GM18873 (cell line): ENCODE measurements around the gene FUCA1.
A peak's percentile ranks its signal among the peaks of the same experiment; 100 is the strongest.
"Not testable (repeated sequence)": the region's sequence is repeated elsewhere in the genome, so short reads cannot be mapped to it uniquely, and the experiment has no call there.

Experiments used
- ATAC-seq: cut with Tn5 transposase; IDR thresholded peaks from one replicate; pipeline ENCODE4 v1.9.1; 2021; ENCODE audit warnings: mild to moderate bottlenecking, moderate library complexity, moderate number of reproducible peaks; ENCODE audit not compliant: unreplicated experiment, low FRiP score

The FUCA1 gene

DNA sequence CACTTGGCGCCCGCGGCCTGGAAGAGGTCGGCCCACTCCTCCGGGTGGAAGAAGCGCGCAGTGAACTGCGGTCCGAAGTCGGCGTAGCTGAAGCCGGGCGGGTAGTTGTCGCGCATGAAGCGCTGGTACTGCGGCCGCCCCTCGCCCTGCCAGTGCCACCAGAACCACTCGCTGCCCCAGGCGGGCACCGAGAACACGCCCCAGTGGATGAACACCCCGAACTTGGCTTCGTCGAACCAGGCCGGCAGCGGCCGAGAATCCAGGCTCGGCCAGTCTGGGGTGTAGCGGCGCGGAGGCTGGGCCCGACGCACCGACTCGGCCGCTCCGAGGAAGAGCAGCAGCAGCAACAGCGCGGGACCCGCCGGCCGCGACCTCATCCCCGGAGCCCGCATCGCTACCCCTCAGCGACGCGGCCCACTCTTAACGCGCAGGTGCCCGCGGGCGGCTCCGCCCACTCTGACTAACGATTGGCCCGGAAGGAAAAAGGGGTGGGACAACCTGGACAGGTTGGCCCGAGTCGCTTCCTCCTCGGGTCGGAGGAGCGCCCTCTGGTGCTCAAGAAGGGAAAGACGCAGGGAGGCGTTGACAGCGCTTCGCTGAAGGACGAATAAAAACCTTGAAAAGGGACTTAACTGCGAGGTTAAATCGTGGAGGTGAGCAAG is at the start of gene FUCA1:
TSS of gene FUCA1 (minus strand) at position 396 of the 662 bp plus-strand sequence. CDS start at position 392, 4 bp downstream.
- peak; percentile 81 for ATAC-seq

DNA sequence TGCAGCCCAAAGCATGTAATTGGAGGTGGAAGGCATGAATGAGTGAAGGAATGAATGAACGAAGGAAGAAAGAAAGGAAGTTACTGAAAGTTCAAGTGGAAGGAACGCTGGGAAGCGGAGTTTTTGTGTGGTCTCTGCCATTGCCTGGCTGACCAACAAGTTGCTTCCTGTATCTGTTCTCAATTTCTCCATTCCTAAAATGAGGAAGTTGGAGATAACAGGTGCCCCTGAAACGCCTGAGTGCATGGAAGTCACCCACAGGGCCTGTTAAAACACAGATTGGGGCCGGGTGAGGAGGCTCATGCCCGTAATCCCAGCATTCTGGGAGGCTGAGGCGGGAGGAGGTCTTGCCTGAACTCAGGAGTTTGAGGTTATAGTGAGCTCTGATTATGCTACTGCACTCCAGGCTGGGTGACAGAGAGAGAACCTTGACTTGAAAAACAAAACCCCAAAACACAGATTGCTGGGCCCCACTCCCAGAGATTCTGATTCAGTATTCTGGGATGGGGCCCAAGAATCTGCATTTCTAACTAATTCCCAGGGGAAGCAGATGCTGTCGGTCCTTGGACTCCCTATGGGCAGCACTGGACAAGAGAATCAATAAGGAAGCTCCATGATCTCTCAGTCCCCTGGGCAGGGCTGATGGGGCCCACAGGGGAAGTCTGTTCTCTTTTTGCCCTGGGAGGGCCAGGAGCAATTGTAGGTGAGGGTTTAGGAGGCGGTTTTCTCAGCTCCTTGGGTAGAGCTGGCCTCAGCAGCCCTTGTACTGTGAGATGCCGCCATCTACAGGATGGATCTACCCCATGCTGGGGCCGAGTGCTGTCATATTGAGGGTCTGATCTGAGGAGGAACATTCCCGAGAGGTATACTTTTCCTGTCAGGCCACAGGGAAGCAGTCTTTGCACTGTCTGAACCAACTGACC is 48.4 kb upstream of the FUCA1 start:
- ATAC-seq = no peak

DNA sequence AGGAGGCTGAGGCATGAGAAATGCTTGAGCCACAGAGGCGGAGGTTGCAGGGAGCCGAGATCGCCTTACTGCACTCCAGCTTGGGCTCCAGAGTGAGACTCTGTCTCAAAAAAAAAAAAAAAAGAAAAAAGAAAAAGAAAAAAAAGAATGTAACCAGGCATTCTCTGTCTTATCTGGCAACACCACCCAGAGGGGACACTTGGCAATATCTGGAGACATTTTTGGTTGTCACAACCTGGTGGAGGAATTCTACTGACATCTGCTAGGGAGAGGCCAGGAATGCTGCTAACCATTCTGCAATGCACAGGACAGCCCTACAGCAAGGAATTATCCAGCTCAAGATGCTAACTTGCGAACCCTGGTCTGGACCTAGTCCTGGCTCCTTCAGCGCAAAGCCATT is 47.4 kb upstream of the FUCA1 start:
- ATAC-seq = no peak

DNA sequence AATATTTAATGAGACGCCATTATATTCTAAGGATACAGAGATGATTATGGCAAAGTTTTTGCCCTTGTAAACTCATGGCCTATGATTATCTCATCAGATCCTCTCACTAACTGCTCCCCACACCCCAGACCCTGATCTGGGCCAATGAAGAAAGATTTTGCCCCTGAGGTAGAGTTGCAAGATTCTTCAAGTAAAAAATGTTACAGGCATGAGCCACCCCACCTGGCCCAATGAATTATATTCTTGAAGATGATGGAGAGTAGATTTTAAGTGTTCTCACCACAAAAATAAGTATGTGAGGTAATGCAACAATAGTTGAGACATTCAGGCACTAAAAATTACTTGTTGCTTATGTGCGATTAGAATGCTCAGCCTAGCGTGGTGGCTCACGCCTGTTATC is 46.8 kb upstream of the FUCA1 start:
- no peak for ATAC-seq

DNA sequence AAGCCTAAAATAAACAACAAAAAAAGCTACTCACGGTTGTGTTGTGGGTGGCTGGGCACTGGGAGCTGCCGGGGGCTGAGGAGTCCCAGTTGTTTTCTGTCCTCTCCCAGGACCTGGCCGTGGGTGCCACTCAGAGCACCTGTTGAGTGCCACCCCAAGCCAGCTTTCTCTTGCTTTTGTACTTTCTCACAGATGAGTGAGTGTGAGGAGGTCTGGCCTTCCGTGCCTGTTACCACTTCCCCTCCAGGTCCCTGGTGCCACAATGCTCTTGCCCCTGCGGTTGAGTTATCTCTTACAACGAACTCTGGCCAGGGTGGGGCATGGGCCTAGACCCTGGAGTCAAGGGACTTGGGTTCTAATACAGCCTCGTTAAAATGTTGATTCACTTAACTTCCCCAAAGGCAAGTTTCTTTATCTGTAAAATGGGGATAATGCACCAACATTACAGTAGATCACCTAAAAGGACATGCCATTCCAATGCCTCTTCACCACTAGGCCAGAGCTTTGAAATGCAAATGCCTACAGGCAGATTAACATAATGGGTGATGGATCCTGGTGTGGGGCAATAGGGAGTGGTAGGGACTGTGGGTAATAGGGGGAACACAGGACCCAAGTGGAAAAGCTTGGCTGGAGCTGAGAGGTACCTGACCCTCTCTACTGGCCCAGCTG is 45.3 kb upstream of the FUCA1 start, which contains the start of gene CNR2:
TSS of gene CNR2 (minus strand) at position 151 of the 669 bp plus-strand sequence. CDS start 37,745 bp downstream, outside the sequence.
- ATAC-seq = no peak

DNA sequence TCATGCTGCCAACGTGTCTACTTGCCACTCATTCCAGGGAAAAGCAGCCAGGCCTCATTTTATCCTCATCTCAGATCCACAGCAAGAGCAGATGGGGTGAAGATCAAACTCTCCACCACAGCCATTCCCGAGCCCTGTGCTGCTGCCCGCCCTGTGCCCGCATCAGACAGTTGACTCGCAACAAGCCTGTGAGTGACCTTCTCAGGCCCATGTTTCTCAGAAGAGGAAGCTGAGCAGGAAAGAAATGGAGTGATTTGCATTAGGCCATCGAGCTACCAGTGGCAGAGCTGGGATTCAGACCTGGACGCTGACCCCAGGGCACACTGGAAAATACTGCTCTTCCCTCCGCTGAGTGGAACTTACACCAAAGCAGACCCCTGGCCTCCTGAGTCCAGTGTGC is 43.8 kb upstream of the FUCA1 start:
- ATAC-seq = no peak

DNA sequence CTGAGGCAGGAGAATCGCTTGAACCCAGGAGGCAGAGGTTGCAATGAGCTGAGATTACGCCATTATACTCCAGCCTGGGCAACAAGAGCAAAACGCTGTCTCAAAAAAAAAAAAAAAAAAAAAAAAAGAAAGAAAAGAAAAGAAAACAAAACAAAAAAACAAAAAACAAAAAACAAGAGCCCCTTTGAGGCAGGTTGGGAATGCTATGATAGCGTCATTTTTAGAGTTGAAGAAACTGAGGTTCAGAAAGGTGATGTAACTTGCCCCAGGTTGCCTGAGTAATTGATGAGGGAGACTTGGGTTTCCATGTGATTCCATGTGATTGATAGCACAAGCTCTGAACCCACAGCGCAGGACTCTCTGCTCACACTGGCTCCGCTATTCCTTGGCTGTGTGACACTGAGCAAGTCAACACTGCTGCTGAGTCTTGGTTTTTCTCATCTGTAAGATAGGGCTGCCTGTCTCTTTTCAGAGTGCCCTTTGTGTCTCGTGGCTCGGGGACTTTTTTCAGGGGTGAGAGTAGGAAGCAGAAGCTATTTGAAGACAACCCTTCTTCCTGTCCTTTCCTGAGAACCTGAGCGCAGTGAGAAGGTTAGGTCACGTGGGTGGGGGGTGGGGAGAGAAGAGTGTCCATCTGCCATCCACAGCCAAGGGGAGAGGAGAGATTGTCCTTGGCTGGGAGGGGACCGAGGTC is 42.6 kb upstream of the FUCA1 start:
- ATAC-seq = no peak

DNA sequence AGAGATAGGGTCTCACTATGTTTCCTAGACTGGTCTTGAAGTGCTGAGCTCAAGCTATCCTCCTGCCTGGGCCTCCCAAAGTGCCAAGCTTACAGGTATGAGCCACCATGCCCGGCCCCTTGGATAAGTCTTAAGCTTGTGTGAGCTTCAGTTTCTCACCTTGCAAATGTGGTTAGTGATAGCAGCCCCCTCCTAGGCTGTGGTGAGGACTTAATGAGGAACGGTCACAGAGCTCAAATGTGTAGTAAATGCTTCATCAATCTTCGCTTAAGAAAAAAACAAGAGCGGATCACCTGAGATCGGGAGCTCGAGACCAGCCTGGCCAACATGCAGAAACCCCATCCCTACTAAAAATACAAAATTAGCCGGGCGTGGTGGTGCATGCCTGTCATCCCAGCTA is 42.1 kb upstream of the FUCA1 start:
- no peak for ATAC-seq

DNA sequence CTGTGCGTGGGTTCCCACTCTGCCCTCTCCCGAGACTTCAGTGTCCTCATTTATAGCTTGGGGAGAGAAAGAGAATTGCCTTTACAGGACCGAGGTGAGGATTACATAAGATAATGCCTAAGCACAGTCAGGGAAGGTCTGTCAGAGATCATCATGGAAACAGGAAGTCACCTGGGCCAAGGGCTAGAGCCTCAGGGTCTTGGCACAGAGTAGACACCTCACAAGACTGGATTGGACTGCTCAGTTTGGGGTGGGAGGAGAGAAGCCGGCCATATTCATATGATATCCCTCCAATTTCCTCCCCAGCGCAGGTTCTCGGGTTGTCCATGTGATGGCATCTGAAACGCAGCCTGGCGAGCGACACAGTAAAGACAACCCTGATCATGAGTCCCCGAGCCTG is 41.3 kb upstream of the FUCA1 start:
- ATAC-seq = no peak

DNA sequence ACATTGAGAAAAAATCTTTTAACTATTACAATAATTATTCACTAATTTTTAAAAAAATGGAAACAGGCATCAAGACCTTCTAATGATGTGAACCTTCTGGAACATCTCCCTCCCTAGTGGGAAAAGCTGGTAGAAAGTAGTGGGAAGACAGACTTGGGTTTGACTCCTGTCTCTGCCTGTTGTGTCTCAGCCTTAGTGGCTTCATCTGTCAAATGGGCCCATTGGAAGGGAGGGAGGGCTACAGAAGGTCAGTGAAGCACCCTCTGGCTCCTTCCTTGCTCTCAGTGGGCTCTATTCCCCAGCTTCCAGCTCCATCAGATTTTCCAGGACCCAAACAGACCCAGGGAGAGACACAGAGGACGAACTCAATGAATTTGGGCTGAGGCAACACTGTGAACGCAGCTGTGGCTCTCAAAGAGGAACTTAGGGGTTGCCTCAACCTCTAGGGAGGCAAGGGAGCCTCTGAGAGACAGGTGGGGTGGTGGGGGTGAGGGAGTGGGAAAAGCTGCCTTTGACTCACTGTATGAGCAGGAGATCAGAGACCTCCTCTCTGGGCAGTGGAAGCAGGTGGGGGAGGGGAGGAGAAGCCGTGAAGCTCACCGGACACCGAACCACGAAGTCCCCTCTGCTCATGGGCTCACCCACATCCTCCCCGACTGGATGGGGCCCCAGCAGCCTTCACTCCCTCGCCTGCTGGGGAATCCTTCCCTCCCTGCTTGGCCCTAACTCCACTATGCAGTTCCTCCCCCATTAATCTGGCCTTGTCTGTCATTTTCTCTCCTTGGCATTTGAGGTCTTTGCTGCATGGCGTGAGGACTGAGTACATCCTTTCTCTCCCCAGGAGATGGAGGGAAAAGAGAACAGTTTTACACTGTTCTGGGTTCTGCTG is 40.6 kb upstream of the FUCA1 start:
- no peak for ATAC-seq

DNA sequence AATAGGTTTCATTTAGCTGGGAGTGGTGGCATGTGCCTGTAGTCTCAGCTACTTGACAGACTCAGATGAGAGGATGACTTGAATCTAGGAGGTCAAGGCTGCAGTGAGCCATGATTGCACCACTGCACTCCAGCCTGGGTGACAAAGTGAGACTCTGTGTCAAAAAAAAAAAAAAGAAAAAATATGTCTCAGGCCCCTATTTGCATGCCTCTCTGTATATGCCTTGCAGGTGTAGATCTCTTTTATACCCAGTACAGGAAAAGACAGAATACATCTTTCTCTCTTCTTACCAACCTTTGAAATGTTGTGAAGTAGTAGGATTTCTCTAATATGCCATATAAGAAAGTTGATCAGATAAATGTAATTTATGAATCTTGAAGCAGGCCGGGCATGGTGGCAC is 38.6 kb upstream of the FUCA1 start:
- ATAC-seq = no peak

DNA sequence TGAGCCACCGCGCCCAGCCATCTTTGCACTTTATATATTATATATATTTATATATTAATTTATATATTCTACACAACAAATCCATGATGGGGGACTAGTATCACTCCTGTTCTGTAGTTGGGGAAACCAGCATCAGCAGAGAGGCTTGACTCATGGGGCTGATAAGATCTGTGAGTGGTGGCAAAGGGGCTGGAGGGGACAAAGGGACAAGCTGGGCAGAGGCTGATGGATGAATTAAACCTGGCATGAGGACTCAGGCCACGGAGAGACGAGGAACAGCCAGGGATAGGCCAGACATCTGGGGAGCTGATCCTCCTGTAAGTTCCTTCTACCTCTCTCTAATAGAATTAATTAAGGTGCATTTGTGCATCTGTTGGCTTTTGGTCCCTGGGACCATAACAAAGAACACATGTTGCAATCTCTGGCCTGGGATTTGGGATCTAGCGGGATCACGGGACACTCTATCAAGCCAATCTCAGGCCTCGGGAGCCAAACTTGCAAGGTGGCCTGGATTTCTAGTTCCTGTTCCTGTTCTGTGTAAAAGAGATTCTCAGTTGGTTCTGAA is 37.5 kb upstream of the FUCA1 start:
- ATAC-seq = no peak

DNA sequence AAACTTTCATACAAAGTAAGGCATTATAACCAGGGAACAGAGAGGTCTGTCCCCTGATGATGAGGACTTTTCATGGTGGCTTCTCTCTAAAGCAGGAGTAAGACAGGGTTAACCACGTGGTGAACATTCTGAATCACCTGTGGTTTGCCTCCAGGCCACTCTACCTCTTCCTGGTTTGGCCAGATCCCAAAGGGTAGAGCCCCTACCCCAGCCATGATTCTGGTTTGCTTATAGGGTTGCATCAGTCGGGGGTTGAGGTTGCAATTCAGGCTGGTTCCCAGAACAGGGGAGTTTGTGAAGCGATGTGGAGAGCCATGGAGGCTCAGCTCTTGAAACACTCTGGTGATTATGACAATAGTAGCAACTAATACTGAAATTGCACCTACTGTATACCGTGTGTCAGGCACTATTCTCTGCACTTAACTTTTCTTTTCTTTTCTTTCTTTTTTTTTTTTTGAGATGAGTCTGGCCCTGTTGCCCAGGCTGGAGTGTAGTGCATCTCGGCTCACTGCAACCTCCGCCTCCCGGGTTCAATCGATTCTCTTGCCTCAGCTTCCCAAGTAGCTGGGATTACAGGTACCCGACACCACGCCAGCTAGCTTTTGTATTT is 36.8 kb upstream of the FUCA1 start:
- ATAC-seq = no peak

DNA sequence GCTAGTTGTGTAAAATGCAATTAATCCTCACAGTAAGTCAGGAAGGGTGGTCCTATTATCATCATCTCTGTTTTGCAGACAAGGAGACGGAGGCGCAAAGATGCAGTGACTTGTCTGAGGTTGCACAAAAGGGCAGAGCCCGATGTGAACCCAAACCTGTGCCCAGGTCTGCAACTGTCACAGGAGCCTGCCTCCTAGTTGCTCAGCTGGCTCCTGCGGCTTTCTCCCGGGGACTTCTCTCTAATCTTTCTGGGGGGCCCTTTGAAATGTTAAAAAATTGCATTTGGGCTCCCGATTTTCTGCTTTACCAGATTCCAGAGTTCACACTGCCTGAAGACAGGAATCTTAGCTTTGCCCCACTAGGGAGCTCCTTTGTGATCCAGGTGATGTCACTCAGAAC is 35.7 kb upstream of the FUCA1 start:
- no peak for ATAC-seq

DNA sequence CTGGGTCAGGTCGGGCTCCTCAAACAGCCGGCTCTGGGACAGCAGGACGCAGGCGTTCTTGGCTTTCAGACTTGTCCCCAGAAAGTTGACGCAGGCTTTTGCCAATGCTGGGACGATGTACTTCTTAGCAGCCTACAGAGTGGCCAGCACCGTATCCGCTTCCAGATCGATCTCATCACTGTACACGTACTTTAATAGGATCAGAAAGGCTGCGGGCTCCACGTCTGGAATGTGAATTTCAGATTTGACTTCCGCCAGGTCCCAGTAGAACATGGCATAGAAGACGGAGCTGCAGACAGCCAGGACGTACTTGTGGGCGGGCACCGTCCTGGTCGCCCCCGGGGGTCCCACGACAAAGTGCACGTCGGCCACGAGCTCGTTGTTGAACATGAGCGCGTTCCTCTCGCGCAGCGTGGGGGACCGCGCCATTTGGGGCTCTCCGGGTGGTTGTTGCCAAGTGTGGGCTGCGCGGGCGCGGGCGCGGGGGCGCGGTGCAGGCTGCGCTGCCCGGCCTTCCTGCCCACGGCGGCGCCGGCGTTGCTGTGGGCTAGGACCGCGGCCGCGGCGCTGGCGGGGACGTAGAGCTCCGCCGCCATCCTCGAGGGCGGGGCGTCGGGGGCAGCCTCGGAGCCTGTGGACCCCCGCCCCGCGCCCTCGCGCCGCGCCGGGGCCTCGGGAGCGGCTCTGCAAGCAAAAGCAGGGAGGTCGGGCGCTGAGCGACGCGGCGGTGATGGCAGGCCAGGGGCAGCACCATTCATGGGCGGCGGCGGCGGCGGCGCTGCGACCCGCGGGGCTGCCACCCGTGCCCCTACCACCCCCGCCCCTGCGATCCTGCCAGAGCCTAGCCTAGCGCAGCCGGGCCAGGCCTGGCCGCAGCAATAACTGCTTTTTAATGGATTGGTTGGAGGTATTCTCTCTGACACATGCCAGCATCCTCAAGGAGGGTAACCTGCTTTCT is 34.5 kb upstream of the FUCA1 start:
- no peak for ATAC-seq

DNA sequence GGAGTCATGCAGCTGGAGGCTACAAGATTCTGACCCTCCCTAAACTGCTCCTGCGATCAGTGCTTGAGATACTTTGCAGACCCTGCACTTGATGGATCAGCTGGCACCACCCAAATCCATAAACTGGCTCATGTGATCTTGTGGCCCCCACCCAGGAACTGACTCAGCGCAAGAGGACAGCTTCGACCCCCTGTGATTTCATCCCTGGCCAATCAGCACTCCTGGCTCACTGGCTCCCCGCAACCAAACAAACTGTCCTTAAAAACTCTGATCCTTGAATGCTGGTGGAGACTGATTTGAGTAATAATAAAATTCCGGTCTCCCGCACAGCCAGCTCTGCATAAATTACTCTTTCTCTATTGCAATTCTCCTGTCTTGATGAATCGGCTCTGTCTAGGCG is 31.9 kb upstream of the FUCA1 start:
- not testable (repeated sequence) for ATAC-seq

DNA sequence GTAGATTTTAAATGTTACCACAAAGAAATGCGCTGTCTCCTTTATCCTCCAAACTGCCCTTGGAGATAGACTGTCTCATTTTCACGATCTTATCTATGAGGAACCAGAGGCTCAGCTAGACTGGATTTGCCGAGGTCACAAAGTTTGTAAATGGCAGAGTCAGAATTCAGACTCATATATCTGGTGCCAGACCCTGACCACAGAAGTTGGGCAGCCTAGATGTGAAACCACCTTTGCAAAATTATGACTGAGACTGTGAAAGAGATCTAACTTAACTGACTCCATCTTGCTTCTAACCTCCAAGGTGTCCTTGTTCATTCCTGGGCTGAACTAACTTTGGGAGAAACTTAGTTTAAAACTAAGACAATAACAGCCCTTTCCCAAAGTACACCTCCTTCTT is 31.0 kb upstream of the FUCA1 start:
- no peak for ATAC-seq

DNA sequence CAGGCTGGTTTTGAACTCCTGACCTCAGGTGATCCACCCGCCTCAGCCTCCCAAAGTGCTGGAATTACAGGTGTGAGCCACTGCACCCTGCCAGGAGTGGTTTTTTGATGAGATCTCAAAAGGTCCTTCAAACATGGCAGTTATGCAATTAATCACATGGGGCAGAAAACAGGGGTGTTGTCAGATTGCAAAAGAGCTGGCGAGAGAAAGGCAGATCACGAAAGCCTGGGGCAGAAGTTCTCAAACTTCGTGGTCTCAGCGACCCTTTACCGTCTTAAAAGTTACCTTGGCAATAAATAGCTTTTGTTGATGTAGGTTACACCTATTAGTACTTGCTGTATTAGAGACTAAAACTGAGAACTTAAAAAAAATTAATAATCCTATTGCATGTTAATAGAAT is 29.0 kb upstream of the FUCA1 start:
- ATAC-seq = no peak
